ENCODE results near the gene RIC3. TPM values are rescaled to one million over a fixed set of nuclear protein-coding genes. Genes with fewer than 3 reads are reported as not detected.
"Not testable (repeated sequence)": the region's sequence is repeated elsewhere in the genome, so short reads cannot be mapped to it uniquely, and the experiment has no call there.

Gene RIC3
- polyA plus RNA-seq, 4 donors: 8.6 to 19.2 (median 16.3) TPM

GRCh38 chr11:8192016-8192895 lies 23.4 kb upstream of the RIC3 start:
- peak in 2 of 4 donors; percentile 34 to 49 for DNase-seq (ENCODE audit: low read depth in 4 of 4, low spot score in 2 of 4)

DNA sequence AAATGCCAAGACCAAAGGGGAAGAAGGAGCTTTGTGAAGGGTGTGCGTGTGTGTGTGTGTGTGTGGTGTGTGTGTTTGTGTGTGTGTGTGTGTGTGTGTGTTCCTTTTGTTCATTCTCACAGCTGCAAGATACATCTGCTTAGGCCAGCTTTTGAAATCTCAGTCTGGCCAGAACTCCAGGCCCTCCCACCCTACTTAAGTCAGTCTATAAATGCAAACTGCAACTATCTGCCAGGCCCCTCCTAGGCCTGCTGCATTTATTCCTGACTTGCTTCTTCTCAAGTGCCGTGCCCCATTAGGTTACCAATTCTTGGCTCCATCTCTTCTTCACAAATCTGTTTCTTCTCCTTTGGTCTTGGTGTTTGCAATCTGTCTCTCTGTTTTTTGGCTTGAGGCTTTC lies 21.6 kb upstream of the RIC3 start:
- DNase-seq (ENCODE audit: low read depth in 4 of 4, low spot score in 2 of 4): no peak

DNA sequence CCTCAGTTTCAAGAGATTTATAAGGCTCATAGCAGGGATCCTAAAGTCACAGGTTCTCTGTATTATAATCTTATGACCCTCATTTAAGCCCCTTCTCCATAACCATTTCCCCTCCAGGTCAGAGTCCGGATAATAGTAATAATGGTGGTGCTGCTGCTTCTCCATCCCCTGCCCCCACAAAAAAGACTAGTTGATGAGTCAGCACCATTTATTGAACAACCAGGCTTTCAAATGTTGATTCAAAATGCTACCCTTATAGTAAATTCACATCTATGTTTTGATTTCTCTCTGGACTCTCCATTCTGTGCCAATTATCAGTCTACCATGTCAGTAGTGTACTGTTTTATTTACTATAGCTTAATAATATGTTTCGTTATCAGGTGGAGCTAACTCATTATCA lies 17.6 kb upstream of the RIC3 start:
- DNase-seq (ENCODE audit: low read depth in 4 of 4, low spot score in 2 of 4): no peak

DNA sequence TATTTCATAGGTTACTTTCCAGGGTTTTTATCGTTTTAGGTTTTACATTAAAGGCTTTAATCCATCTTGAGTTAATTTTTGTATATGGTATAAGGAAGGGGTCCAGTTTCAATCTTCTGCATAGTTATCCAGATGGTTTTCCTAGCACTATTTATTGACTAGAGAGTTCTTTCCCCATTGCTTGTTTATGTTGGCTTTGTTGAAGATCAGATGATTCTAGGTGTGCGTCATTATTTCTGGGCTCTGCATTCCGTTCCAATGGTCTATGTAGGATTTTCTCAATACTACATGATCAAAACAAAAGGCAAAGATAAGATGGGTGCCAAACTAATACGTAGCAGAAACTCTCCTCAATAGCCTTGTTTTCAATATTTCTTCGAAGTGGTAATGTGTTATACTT lies 14.3 kb upstream of the RIC3 start:
- no peak for DNase-seq (ENCODE audit: low read depth in 4 of 4, low spot score in 2 of 4)

- no peak for DNase-seq (ENCODE audit: low read depth in 4 of 4, low spot score in 2 of 4)
Measured at GRCh38 chr11:8180469-8180868, 11.6 kb upstream of the RIC3 start.

- DNase-seq (ENCODE audit: low read depth in 4 of 4, low spot score in 2 of 4): no peak
Measured at GRCh38 chr11:8178297-8178696, 9.5 kb upstream of the RIC3 start.

DNA sequence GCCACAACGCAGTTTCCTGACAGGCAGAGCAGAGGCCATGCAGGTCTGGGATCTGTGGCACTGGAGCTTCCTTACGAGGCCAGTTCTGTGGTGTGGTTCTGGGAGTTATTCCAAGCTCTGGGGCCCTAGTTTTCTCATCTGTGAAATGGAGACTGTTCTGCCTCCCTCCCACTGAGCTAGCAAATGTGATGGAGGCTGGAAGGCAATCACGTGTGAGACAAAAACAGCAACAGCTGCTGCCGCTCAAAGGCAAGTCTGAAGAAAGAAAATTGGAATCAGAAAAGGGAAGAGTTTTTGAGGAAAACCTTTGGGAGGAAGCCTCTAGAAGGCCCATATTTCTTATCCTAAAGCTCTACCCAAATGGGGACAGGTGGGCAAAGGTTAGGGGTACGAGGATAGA lies 8.3 kb upstream of the RIC3 start:
- no peak for DNase-seq (ENCODE audit: low read depth in 4 of 4, low spot score in 2 of 4)

GRCh38 chr11:8167796-8168195 lies 1.0 kb downstream of the RIC3 start:
- DNase-seq (ENCODE audit: low read depth in 4 of 4, low spot score in 2 of 4): peak in 2 of 4 donors; percentile 1 to 6

- DNase-seq (ENCODE audit: low read depth in 4 of 4, low spot score in 2 of 4): no peak
Measured at GRCh38 chr11:8164746-8165145, 4.1 kb downstream of the RIC3 start.

GRCh38 chr11:8161627-8162304 lies 7.1 kb downstream of the RIC3 start:
- not testable (repeated sequence) for DNase-seq (ENCODE audit: low read depth in 4 of 4, low spot score in 2 of 4)

- no peak for DNase-seq (ENCODE audit: low read depth in 4 of 4, low spot score in 2 of 4)
Measured at GRCh38 chr11:8156877-8157276, 11.9 kb downstream of the RIC3 start.

- DNase-seq (ENCODE audit: low read depth in 4 of 4, low spot score in 2 of 4): no peak
Measured at GRCh38 chr11:8149726-8150125, 19.1 kb downstream of the RIC3 start.

- no peak for DNase-seq (ENCODE audit: low read depth in 4 of 4, low spot score in 2 of 4)
Measured at GRCh38 chr11:8138526-8138925, 30.3 kb downstream of the RIC3 start.

GRCh38 chr11:8127447-8127846 lies 41.4 kb downstream of the RIC3 start:
- DNase-seq (ENCODE audit: low read depth in 4 of 4, low spot score in 2 of 4): no peak

- DNase-seq (ENCODE audit: low read depth in 4 of 4, low spot score in 2 of 4): no peak
Measured at GRCh38 chr11:8126649-8127289, 42.1 kb downstream of the RIC3 start.

DNA sequence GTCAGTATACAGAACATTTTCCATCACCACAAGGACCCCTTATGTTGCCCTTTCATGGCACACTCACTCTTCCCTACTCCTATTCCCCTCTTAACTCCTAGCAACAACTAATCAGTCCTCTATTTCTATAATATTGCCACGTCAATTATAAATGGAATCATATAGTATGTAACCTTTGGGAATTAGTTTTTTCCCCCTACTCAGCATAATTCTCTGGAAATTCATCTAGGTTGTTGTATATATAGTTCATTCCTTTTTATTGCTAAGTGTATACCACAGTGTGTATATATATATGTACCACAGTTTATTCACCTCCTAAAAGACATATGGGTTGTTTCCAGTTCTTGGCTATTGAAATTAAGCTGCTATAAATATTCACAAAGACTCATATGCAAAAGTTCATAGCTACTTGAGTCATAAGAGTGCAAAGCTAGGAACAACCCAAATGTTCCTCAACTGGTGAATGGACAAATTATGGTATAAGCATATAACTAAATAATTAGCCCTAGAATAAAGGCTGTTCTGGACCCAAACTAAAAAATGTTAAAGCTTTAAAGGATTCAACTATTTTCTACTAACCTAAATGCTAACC lies 46.6 kb downstream of the RIC3 start:
- DNase-seq (ENCODE audit: low read depth in 4 of 4, low spot score in 2 of 4): no peak

GRCh38 chr11:8111636-8112035 lies 57.2 kb downstream of the RIC3 start:
- DNase-seq (ENCODE audit: low read depth in 4 of 4, low spot score in 2 of 4): no peak

DNA sequence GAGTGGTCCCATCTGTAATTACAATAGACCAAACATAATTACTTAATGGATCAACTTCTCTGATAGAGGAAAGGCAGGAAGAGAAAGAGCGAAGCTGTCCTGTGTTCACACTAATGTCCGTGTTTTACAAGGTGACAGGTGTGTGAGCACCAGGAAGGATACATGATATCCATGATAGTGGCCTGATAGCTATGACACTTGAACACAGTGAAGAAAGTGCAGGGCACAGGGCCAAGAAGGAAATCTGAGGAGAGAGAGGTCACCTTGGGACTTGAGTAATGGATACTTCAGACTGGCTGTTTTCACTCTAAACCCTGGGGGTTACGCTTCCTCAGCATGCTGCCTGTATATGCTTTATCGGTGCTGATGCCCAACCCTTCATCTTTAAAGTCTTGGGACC lies 58.4 kb downstream of the RIC3 start:
- DNase-seq (ENCODE audit: low read depth in 4 of 4, low spot score in 2 of 4): no peak

- DNase-seq (ENCODE audit: low read depth in 4 of 4, low spot score in 2 of 4): no peak
Measured at GRCh38 chr11:8109675-8110074, 59.1 kb downstream of the RIC3 start.

DNA sequence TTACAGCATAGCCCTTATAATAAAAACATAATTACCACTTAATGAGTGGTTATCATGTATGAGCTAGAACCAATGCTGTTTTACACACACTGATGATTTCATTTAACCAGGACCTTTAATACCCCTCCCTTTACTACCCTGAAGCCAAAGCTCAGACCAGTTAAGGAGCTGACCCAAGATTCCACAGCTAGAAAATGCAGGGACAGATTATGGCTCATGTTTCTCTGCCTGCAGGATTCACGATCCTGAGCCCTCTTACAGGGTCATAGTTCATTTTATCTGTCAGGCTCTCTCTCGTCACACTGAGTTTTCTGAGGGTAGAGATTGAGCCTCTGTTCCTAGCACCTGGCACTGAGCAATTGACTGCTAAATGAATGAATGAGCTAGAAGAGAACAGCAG lies 60.4 kb downstream of the RIC3 start:
- no peak for DNase-seq (ENCODE audit: low read depth in 4 of 4, low spot score in 2 of 4)

DNA sequence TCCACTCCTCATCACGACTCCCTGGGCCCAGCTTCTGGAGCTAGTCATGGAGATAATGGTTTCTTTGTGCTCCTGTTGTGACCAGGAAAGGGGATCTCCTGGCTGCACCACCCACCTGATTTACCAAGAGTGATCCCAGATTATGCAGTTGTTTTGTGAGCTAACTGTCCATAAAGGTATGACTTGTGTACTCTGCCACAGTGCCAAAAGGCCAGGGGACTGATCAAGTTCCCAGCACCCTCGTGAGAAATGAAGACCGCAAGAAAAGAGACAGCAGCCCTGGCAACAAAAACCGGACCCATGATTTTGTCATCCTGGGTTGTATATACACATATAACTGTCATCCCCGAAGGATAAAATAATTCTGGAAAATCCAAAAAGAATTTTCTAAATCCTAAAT lies 61.2 kb downstream of the RIC3 start:
- DNase-seq (ENCODE audit: low read depth in 4 of 4, low spot score in 2 of 4): no peak

All from left renal cortex interstitium (tissue), 4 donors.